IMR-90 (cell line): ENCODE results near the gene ATP1B2. TPM values are rescaled to one million over a fixed set of nuclear protein-coding genes. Genes with fewer than 3 reads are reported as not detected.

Experiments
- ATAC-seq: fragments of 200-7000 bp; cut with Tn5 transposase; 2 replicates; pipeline ENCODE4 v1.9.1; 2020; ENCODE audit warnings: low read depth, mild to moderate bottlenecking, moderate library complexity
- BruUV-seq: library from RNA; stranded (reverse); fragments of 400-500 nt; replicated peaks from 2 replicates; lab custom pipeline; 2021; lab: Mats Ljungman, UMichigan
- CTCF ChIA-PET: fragments of 300-600 bp; formaldehyde crosslinking; extraction: SDS; loops from one replicate; lab custom pipeline; 2021; ENCODE audit warnings: antibody characterized with exemption; lab: Yijun Ruan, JAX
- POLR2A ChIA-PET: fragments of 300-600 bp; sonication (Branson Sonifier 250); formaldehyde crosslinking; loops from one replicate; lab custom pipeline; 2022; ENCODE audit warnings: antibody characterized with exemption; ENCODE audit not compliant: unreplicated experiment; lab: Charles Lee
- DNase-seq: peaks from one replicate; pipeline ENCODE4 v3.0.0; 2013
- H2AFZ ChIP-seq: replicated peaks from 2 replicates; pipeline ENCODE3; 2013; ENCODE audit warnings: low read length, mild to moderate bottlenecking; ENCODE audit not compliant: poor library complexity
- H2AK5ac ChIP-seq: 2 replicates; pipeline ENCODE4 v1.6.1; 2013; ENCODE audit warnings: low read depth, low read length, inconsistent platforms
- H2AK9ac ChIP-seq: replicated peaks from 2 replicates; pipeline ENCODE3; 2013; ENCODE audit warnings: mild to moderate bottlenecking, low read depth, low read length, moderate library complexity; ENCODE audit not compliant: poor library complexity
- H2BK120ac ChIP-seq: 2 replicates; pipeline ENCODE4 v1.6.1; 2013; ENCODE audit warnings: low read depth, low read length, inconsistent platforms
- H2BK15ac ChIP-seq: 3 replicates; pipeline ENCODE4 v1.6.1; 2013; ENCODE audit warnings: low read depth, low read length, inconsistent platforms
- H2BK20ac ChIP-seq: 2 replicates; pipeline ENCODE4 v1.6.1; 2013; ENCODE audit warnings: low read depth, mild to moderate bottlenecking, inconsistent platforms, low read length, moderate library complexity
- H2BK5ac ChIP-seq: 2 replicates; pipeline ENCODE4 v1.6.1; 2013; ENCODE audit warnings: mild to moderate bottlenecking, low read depth, low read length, inconsistent platforms; ENCODE audit not compliant: poor library complexity, severe bottlenecking
- H3K14ac ChIP-seq: replicated peaks from 2 replicates; pipeline ENCODE4 v1.6.1; 2013; ENCODE audit warnings: low read depth, low read length, inconsistent platforms
- H3K18ac ChIP-seq: 2 replicates; pipeline ENCODE4 v1.6.1; 2013; ENCODE audit warnings: low read depth, low read length, control low read depth
- H3K23ac ChIP-seq: 2 replicates; pipeline ENCODE4 v1.6.1; 2013; ENCODE audit warnings: low read depth, low read length, inconsistent platforms
- H3K27ac ChIP-seq: 2 replicates; pipeline ENCODE4 v1.5.1; 2013; ENCODE audit warnings: mild to moderate bottlenecking, control low read depth, low read length; ENCODE audit not compliant: insufficient read depth
- H3K27me3 ChIP-seq: 2 replicates; pipeline ENCODE4 v1.6.1; 2013; ENCODE audit warnings: low read length; ENCODE audit not compliant: control insufficient read depth, insufficient read depth
- H3K36me3 ChIP-seq: 2 replicates; pipeline ENCODE4 v1.6.1; 2013; ENCODE audit warnings: low read length, mixed read lengths; ENCODE audit not compliant: control insufficient read depth, insufficient read depth
- H3K4ac ChIP-seq: 2 replicates; pipeline ENCODE4 v1.6.1; 2013; ENCODE audit warnings: low read depth, low read length, inconsistent platforms
- H3K4me1 ChIP-seq: 2 replicates; pipeline ENCODE4 v1.6.1; 2013; ENCODE audit warnings: low read length, mixed read lengths; ENCODE audit not compliant: control insufficient read depth, insufficient read depth
- H3K4me2 ChIP-seq: 2 replicates; pipeline ENCODE4 v1.6.1; 2013; ENCODE audit warnings: low read depth, mild to moderate bottlenecking, control low read depth, low read length, moderate library complexity
- H3K4me3 ChIP-seq: 2 replicates; pipeline ENCODE4 v1.5.1; 2013; ENCODE audit warnings: low read depth, mild to moderate bottlenecking, control low read depth, low read length, moderate library complexity; ENCODE audit not compliant: insufficient read depth
- H3K56ac ChIP-seq: 2 replicates; pipeline ENCODE4 v1.6.1; 2013; ENCODE audit warnings: low read length, inconsistent platforms; ENCODE audit not compliant: insufficient read depth; ENCODE audit errors: extremely low read depth
- H3K79me1 ChIP-seq, 2 experiments: 2 replicates each; pipeline ENCODE4 v1.6.1; 2013; ENCODE audit warnings: low read length in 2 of 2, inconsistent platforms in 1 of 2, low read depth in 1 of 2
- H3K9ac ChIP-seq: 2 replicates; pipeline ENCODE4 v1.6.1; 2013; ENCODE audit warnings: low read depth, low read length, control low read depth
- H3K9me1 ChIP-seq: 2 replicates; pipeline ENCODE4 v1.6.1; 2013; ENCODE audit warnings: low read length, inconsistent platforms; ENCODE audit not compliant: insufficient read depth
- H3K9me3 ChIP-seq: 2 replicates; pipeline ENCODE4 v1.6.1; 2013; ENCODE audit warnings: low read length; ENCODE audit not compliant: control insufficient read depth, insufficient read depth
- H4K20me1 ChIP-seq: 2 replicates; pipeline ENCODE4 v1.6.1; 2013; ENCODE audit warnings: low read length, inconsistent platforms; ENCODE audit not compliant: insufficient read depth
- H4K5ac ChIP-seq: 2 replicates; pipeline ENCODE4 v1.6.1; 2013; ENCODE audit warnings: mild to moderate bottlenecking, low read depth, low read length, control low read depth
- H4K8ac ChIP-seq, 2 experiments: 2 replicates each; pipeline ENCODE4 v1.6.1; 2013; ENCODE audit warnings: low read depth in 2 of 2, low read length in 2 of 2, control low read depth in 1 of 2, inconsistent platforms in 1 of 2
- H4K91ac ChIP-seq: 2 replicates; pipeline ENCODE4 v1.6.1; 2013; ENCODE audit warnings: low read depth, low read length, inconsistent platforms; ENCODE audit not compliant: insufficient read depth
- CTCF ChIP-seq: conservative IDR thresholded peaks from 2 replicates; pipeline ENCODE4 v1.5.1; 2012; ENCODE audit warnings: mild to moderate bottlenecking, low read depth, low read length, improper control_type of control experiment
- MAZ ChIP-seq: IDR thresholded peaks from 2 replicates; pipeline ENCODE4 v1.6.1; 2012; ENCODE audit warnings: low read depth, mild to moderate bottlenecking, low read length, improper control_type of control experiment, moderate library complexity, borderline replicate concordance
- POLR2A ChIP-seq: IDR thresholded peaks from 2 replicates; pipeline ENCODE4 v1.6.1; 2012; ENCODE audit warnings: mild to moderate bottlenecking, low read depth, low read length
- WGBS, 2 experiments: methylation state at CpG; one replicate each; pipeline versions ENCODE4 v1.1.5 to v1.1.7; 2013; ENCODE audit warnings: missing lambda C conversion rate in 2 of 2; ENCODE audit not compliant: insufficient read length in 1 of 2; ENCODE audit errors: extremely low coverage in 2 of 2; 5-methylcytosine and 5-hydroxymethylcytosine counted together
- dilution Hi-C: fragments of 300-500 bp; cut with HindIII; formaldehyde crosslinking; loops from one replicate; pipeline ENCODE4 v1.14.3; 2018; ENCODE audit warnings: low sequenced_read_pairs; ENCODE audit not compliant: unreplicated experiment
- in situ Hi-C: fragments of 300-500 bp; cut with MboI; formaldehyde crosslinking; loops from 3 replicates; pipeline ENCODE4 v1.14.3; 2019; ENCODE audit warnings: low sequenced_read_pairs, inconsistent platforms, mixed read lengths
- intact Hi-C: fragments of 100-400 bp; cut with micrococcal nuclease; formaldehyde crosslinking; loops from 2 replicates; pipeline ENCODE4 v1.10.0; 2022
- polyA plus RNA-seq, 3 experiments: library from polyadenylated mRNA; depleted of rRNA; stranded (reverse); fragments of >200 nt; gene quantifications; 2 replicates each; pipeline ENCODE4 v1.2.3, GENCODE V29; 2012; ENCODE audit warnings: low replicate concordance in 1 of 3
- total RNA-seq: library from RNA; depleted of rRNA; stranded (reverse); fragments of >200 nt; gene quantifications from 2 replicates; pipeline ENCODE4 v1.2.3, GENCODE V29; 2012

The ATP1B2 gene
- total and polyA plus RNA-seq, 2 of the 4 experiments (the other 2 are of a cell fraction) = 0.02 TPM; not detected in 1

- CTCF ChIA-PET = interaction anchor here (0.7 to 1.6 kb wide), 4 partner anchors 13 to 60 kb away, joined by 3 to 14 read pairs (median 5); partner anchors contain the start of genes FXR2, TP53 and WRAP53
Measured at GRCh38 chr17:7627250-7628121, 23.2 kb upstream of the ATP1B2 start, which contains the start of gene SAT2. Gene SAT2, minus strand, starts transcription at chr17:7627821. Its CDS starts 186 bp downstream, at chr17:7627635.

More at GRCh38 chr17:7627250-7628121, 23.2 kb upstream of the ATP1B2 start, which contains the start of gene SAT2:
- TSS peak; percentile 92 for BruUV-seq
- Histone ChIP-seq H4K5ac (peak within 1 kb of the TSS; percentile 80), H2BK5ac (peak within 1 kb of the TSS; percentile 86), H4K8ac (peak within 1 kb of the TSS; percentile 37 to 84; a peak in 2 of 4 replicates), H3K9me3 (no peaks in the 10 kb centered on the region), H2BK15ac (no peak within 1 kb of the TSS; the same call in 2 of the 3 replicates), H3K9me1 (no peaks in the 10 kb centered on the region), H3K9ac (peak within 1 kb of the TSS; percentile 98), H2BK20ac (0 out of 2 replicates have a peak within 1 kb of the TSS, but pooled peaks have one; percentile 39), H3K79me1 (peaks cover 6 to 12% of the 10 kb centered on the region in 2 experiments), H4K91ac (peak within 1 kb of the TSS; percentile 78), H3K56ac (peak within 1 kb of the TSS; percentile 79), H3K27ac (peak within 1 kb of the TSS; percentile 98), H2AFZ (peak within 1 kb of the TSS; percentile 85), H2AK9ac (peak within 1 kb of the TSS; percentile 8), H3K4me2 (peak within 1 kb of the TSS; percentile 94), H2BK120ac (peak within 1 kb of the TSS; percentile 66), H3K4me3 (peak within 1 kb of the TSS; percentile 86), H3K36me3 (peaks cover 4% of the 10 kb centered on the region), H3K4ac (peak within 1 kb of the TSS; percentile 84), H3K18ac (peak within 1 kb of the TSS; percentile 88), H3K27me3 (no peaks in the 10 kb centered on the region), H3K4me1 (peaks cover 4% of the 10 kb centered on the region; the same call in 1 of the 2 replicates), H4K20me1 (no peaks in the 10 kb centered on the region), H2AK5ac (peak within 1 kb of the TSS; percentile 62), H3K23ac (peak within 1 kb of the TSS; percentile 61), H3K14ac (peak within 1 kb of the TSS; percentile 86)
- POLR2A ChIA-PET = interaction anchor here (1.1 kb wide), 1 partner anchor 60 kb away, joined by 9 read pairs; the partner anchor contains the start of genes TP53 and WRAP53
- WGBS, 2 experiments = 0% methylated on average over 2 of the region's 54 CpGs; no CpG with 5 or more reads in 1 of the 2 experiments
- TF ChIP-seq MAZ (peak; percentile 86; the same call in 1 of the 2 replicates), CTCF (no peak), POLR2A (peak; percentile 85)
- ATAC-seq (peak; percentile 99), DNase-seq (peak; percentile 94)
- intact Hi-C loops = no loop called here
- dilution Hi-C loops = no loop called here
- in situ Hi-C loops = no loop called here
